ENCODE results near the gene ARID5B. TPM values are rescaled to one million over a fixed set of nuclear protein-coding genes. Genes with fewer than 3 reads are reported as not detected.

ARID5B gene
- total and polyA plus RNA-seq, 2 experiments from 2014 or later: 1.3 to 1.6 TPM

GRCh38 chr10:61923210-61923949, 21.9 kb downstream of the ARID5B start:
- peaks cover 6% of the 10 kb centered on the region; the same call in 2 of the 3 replicates for H3K4me1 Mint-ChIP-seq
- no peaks in the 10 kb centered on the region for H4K20me1 ChIP-seq (replicated peaks; ENCODE audit: insufficient read depth)
- no peak for ATAC-seq

GRCh38 chr10:61923950-61924274, 22.4 kb downstream of the ARID5B start:
- Histone ChIP-seq H3K27me3 (ENCODE audit: insufficient read depth) (no peaks in the 10 kb centered on the region), H3K9me2 (ENCODE audit: insufficient read depth) (no peaks in the 10 kb centered on the region), H3K4me2 (no peak overlapping the region), H3K4me3 (no peak overlapping the region), H3K79me2 (replicated peaks; ENCODE audit: insufficient read depth) (no peaks in the 10 kb centered on the region), H4K20me1 (replicated peaks; ENCODE audit: insufficient read depth) (no peaks in the 10 kb centered on the region), H3K27ac (ENCODE audit: low read depth) (no peak overlapping the region), H3K36me3 (ENCODE audit: insufficient read depth) (no peaks in the 10 kb centered on the region), H3K4me1 (ENCODE audit: insufficient read depth) (peaks cover 4% of the 10 kb centered on the region; the same call in 1 of the 2 replicates), H3F3A (replicated peaks; ENCODE audit: low read depth) (no peaks in the 10 kb centered on the region), H2AFZ (no peak overlapping the region)
- ATAC-seq: no peak
- H3K4me1 Mint-ChIP-seq: peaks cover 6% of the 10 kb centered on the region; the same call in 2 of the 3 replicates
- H3K27ac Mint-ChIP-seq: no peak overlapping the region
- no peak overlapping the region for H3K4me3 Mint-ChIP-seq
- DNase-seq (ENCODE audit: low spot score): no peak
- no peaks in the 10 kb centered on the region for H3K36me3 Mint-ChIP-seq (ENCODE audit: low read depth)
- H3K9me3 Mint-ChIP-seq: no peaks in the 10 kb centered on the region
- H3K27me3 Mint-ChIP-seq (ENCODE audit: insufficient read depth, low read depth, poor library complexity): no peaks in the 10 kb centered on the region
- TF ChIP-seq, protein P1, sequence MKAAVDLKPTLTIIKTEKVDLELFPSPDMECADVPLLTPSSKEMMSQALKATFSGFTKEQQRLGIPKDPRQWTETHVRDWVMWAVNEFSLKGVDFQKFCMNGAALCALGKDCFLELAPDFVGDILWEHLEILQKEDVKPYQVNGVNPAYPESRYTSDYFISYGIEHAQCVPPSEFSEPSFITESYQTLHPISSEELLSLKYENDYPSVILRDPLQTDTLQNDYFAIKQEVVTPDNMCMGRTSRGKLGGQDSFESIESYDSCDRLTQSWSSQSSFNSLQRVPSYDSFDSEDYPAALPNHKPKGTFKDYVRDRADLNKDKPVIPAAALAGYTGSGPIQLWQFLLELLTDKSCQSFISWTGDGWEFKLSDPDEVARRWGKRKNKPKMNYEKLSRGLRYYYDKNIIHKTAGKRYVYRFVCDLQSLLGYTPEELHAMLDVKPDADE (IDR thresholded peaks at IDR 0.05): no peak
- no peak for TF ChIP-seq EZH2phosphoT487 (IDR thresholded peaks at IDR 0.05; ENCODE audit: unreplicated experiment)
- TF ChIP-seq, protein P2, sequence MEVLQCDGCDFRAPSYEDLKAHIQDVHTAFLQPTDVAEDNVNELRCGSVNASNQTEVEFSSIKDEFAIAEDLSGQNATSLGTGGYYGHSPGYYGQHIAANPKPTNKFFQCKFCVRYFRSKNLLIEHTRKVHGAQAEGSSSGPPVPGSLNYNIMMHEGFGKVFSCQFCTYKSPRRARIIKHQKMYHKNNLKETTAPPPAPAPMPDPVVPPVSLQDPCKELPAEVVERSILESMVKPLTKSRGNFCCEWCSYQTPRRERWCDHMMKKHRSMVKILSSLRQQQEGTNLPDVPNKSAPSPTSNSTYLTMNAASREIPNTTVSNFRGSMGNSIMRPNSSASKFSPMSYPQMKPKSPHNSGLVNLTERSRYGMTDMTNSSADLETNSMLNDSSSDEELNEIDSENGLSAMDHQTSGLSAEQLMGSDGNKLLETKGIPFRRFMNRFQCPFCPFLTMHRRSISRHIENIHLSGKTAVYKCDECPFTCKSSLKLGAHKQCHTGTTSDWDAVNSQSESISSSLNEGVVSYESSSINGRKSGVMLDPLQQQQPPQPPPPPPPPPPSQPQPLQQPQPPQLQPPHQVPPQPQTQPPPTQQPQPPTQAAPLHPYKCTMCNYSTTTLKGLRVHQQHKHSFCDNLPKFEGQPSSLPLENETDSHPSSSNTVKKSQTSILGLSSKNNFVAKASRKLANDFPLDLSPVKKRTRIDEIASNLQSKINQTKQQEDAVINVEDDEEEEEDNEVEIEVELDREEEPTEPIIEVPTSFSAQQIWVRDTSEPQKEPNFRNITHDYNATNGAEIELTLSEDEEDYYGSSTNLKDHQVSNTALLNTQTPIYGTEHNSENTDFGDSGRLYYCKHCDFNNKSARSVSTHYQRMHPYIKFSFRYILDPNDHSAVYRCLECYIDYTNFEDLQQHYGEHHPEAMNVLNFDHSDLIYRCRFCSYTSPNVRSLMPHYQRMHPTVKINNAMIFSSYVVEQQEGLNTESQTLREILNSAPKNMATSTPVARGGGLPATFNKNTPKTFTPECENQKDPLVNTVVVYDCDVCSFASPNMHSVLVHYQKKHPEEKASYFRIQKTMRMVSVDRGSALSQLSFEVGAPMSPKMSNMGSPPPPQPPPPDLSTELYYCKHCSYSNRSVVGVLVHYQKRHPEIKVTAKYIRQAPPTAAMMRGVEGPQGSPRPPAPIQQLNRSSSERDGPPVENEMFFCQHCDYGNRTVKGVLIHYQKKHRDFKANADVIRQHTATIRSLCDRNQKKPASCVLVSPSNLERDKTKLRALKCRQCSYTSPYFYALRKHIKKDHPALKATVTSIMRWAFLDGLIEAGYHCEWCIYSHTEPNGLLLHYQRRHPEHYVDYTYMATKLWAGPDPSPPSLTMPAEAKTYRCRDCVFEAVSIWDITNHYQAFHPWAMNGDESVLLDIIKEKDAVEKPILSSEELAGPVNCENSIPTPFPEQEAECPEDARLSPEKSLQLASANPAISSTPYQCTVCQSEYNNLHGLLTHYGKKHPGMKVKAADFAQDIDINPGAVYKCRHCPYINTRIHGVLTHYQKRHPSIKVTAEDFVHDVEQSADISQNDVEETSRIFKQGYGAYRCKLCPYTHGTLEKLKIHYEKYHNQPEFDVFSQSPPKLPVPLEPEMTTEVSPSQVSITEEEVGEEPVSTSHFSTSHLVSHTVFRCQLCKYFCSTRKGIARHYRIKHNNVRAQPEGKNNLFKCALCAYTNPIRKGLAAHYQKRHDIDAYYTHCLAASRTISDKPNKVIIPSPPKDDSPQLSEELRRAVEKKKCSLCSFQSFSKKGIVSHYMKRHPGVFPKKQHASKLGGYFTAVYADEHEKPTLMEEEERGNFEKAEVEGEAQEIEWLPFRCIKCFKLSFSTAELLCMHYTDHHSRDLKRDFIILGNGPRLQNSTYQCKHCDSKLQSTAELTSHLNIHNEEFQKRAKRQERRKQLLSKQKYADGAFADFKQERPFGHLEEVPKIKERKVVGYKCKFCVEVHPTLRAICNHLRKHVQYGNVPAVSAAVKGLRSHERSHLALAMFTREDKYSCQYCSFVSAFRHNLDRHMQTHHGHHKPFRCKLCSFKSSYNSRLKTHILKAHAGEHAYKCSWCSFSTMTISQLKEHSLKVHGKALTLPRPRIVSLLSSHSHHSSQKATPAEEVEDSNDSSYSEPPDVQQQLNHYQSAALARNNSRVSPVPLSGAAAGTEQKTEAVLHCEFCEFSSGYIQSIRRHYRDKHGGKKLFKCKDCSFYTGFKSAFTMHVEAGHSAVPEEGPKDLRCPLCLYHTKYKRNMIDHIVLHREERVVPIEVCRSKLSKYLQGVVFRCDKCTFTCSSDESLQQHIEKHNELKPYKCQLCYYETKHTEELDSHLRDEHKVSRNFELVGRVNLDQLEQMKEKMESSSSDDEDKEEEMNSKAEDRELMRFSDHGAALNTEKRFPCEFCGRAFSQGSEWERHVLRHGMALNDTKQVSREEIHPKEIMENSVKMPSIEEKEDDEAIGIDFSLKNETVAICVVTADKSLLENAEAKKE (CRISPR knock-in tag; IDR thresholded peaks at IDR 0.05): no peak
- TF ChIP-seq CREB1 (CRISPR knock-in tag; IDR thresholded peaks at IDR 0.05; ENCODE audit: low read depth): no peak
- no peak for TF ChIP-seq ZNF114 (CRISPR knock-in tag; IDR thresholded peaks at IDR 0.05)
- no peak for TF ChIP-seq STAT1 (IDR thresholded peaks at IDR 0.05; ENCODE audit: unreplicated experiment)
- TF ChIP-seq, protein P3, sequence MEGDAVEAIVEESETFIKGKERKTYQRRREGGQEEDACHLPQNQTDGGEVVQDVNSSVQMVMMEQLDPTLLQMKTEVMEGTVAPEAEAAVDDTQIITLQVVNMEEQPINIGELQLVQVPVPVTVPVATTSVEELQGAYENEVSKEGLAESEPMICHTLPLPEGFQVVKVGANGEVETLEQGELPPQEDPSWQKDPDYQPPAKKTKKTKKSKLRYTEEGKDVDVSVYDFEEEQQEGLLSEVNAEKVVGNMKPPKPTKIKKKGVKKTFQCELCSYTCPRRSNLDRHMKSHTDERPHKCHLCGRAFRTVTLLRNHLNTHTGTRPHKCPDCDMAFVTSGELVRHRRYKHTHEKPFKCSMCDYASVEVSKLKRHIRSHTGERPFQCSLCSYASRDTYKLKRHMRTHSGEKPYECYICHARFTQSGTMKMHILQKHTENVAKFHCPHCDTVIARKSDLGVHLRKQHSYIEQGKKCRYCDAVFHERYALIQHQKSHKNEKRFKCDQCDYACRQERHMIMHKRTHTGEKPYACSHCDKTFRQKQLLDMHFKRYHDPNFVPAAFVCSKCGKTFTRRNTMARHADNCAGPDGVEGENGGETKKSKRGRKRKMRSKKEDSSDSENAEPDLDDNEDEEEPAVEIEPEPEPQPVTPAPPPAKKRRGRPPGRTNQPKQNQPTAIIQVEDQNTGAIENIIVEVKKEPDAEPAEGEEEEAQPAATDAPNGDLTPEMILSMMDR (conservative IDR thresholded peaks at IDR 0.05; ENCODE audit: low read depth in 2 of 2): no peak

More at GRCh38 chr10:61923210-61923949, 21.9 kb downstream of the ARID5B start:
- Histone ChIP-seq H2AFZ (no peak overlapping the region), H3K4me3 (no peak overlapping the region), H3K36me3 (ENCODE audit: insufficient read depth) (no peaks in the 10 kb centered on the region), H3K27ac (ENCODE audit: low read depth) (no peak overlapping the region), H3K27me3 (ENCODE audit: insufficient read depth) (no peaks in the 10 kb centered on the region), H3K9me2 (ENCODE audit: insufficient read depth) (no peaks in the 10 kb centered on the region), H3K4me2 (no peak overlapping the region), H3K79me2 (replicated peaks; ENCODE audit: insufficient read depth) (no peaks in the 10 kb centered on the region), H3F3A (replicated peaks; ENCODE audit: low read depth) (no peaks in the 10 kb centered on the region), H3K4me1 (ENCODE audit: insufficient read depth) (peaks cover 4% of the 10 kb centered on the region; the same call in 1 of the 2 replicates)
- Mint-ChIP-seq H3K36me3 (ENCODE audit: low read depth) (no peaks in the 10 kb centered on the region), H3K9me3 (no peaks in the 10 kb centered on the region), H3K27me3 (ENCODE audit: insufficient read depth, low read depth, poor library complexity) (no peaks in the 10 kb centered on the region), H3K4me3 (no peak overlapping the region), H3K27ac (no peak overlapping the region)
- TF ChIP-seq, protein P3 (conservative IDR thresholded peaks at IDR 0.05; ENCODE audit: low read depth in 2 of 2): no peak
- TF ChIP-seq ZNF114 (CRISPR knock-in tag; IDR thresholded peaks at IDR 0.05) (no peak), ZNF331 (CRISPR knock-in tag; IDR thresholded peaks at IDR 0.05; ENCODE audit: low read depth) (no peak)
- no peak for DNase-seq (ENCODE audit: low spot score)

Measured in GM23338 (cell line).